GM18867 (cell line): ENCODE data around the gene HRC.
A peak's percentile ranks its signal among the peaks of the same experiment; 100 is the strongest.

ENCODE experiments used
- ATAC-seq: cut with Tn5 transposase; IDR thresholded peaks from one replicate; pipeline ENCODE4 v1.9.1; 2021; ENCODE audit warnings: mild to moderate bottlenecking, moderate library complexity; ENCODE audit not compliant: unreplicated experiment

HRC gene

DNA sequence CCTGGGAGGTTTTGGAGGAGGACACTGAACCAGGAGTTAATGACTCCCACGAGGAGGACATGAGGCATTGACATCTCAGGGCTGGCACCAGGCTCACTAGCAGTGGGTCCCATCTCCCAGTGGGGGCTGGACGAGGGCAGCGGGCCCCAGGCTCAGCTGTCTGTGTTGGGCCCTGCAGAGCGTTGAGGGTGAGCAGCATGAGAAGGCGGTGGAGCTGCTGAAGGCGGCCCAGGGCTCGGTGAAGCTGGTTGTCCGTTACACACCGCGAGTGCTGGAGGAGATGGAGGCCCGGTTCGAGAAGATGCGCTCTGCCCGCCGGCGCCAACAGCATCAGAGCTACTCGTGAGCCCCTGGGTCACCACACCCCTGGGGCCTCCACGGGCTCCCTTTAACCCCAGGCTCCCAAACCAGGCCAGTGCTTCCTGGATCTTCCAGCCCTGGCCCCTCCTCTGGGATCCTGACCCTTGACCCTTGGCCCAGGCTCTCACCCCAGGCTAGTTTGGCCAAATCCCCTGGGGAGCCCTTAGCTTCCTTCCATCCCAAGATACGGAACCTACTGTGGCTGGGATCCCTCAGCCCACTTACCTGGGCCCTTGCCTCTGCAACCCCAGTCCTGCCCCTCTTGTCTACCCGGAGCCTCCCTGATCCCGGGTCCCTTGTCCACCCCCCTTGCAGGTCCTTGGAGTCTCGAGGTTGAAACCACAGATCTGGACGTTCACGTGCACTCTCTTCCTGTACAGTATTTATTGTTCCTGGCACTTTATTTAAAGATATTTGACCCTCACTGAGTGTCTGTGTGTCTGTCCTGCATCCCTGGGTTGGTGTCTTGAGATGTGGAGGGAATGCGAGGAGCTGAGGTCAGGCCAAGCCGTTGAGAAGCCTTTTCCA lies 37.3 kb downstream of the HRC start:
- no peak for ATAC-seq

GRCh38 chr19:49116544-49116943 lies 38.7 kb downstream of the HRC start:
- ATAC-seq = no peak

DNA sequence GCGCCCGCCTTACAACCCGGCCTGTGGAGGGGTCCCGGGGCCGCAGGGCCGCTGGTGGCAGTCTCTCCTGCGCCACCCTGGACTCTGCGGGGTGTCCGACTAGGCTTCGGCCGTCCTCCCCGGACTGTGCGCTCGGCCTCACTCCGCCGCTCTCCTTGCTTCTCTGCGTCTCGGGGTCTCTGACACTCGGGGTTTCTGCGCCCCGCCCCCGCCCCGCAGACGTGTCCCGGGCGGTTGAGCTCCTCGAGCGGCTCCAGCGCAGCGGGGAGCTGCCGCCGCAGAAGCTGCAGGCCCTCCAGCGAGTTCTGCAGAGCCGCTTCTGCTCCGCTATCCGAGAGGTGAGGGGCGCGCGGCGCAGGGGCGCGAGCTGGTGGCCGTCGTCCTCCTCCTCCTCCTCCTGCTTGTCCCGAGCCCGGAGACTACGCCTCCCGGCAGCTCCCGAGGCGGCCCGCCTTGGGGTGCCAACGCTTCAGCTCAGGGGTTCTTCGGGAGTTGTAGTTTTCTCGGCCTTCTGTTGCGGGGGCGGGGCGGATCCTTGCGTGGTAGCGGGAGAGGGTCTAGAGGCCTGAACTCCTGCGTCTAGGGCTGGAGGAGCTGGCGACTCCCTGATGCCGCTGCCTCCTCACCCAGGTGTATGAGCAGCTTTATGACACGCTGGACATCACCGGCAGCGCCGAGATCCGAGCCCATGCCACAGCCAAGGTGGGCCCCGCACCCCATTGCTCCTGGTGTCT lies 40.4 kb downstream of the HRC start:
- no peak for ATAC-seq

- peak; percentile 47 for ATAC-seq
Measured at GRCh38 chr19:49113762-49114629, 41.2 kb downstream of the HRC start, which contains the start of gene LIN7B. Gene LIN7B, plus strand, starts transcription at chr19:49114370. Its CDS starts 35 bp downstream, at chr19:49114405.

DNA sequence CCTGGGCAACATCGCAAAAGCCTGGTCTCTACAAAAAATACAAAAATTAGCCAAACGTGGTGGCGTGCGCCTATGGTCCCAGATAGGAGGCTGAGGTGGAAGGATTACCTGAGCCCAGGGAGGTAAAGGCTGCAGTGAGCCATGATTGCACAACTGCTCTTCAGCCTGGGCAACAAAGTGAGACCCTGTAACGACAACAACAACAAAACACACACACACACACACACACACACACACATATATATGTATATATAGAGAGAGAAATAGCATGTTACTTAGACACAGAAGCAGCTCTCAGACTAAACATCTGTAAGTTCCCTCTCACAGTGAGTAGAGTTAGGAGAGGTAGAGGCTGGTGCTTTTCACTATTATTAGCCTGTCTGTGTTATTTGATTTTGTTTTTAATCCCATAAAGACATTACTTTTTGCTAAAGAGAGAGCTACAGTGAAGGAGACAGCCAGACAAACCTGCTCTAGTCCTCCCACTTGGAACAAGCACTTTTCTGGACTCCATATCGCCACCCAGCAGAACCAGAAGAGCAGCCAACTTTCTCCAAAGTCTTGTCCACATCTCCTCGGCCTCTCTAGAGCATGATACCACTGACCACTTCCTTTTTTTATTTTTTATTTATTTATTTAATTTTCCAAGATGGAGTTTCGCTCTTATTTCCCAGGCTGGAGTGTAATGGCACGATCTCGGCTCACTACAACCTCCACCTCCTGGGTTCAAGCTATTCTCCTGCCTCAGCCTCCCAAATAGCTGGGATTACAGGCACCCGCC lies 43.8 kb downstream of the HRC start:
- ATAC-seq = no peak

GRCh38 chr19:49110567-49110966 lies 44.6 kb downstream of the HRC start:
- ATAC-seq = no peak

GRCh38 chr19:49109569-49110233 lies 45.5 kb downstream of the HRC start:
- ATAC-seq = no peak

GRCh38 chr19:49109051-49109450 lies 46.1 kb downstream of the HRC start:
- ATAC-seq = no peak

GRCh38 chr19:49107625-49108459 lies 47.4 kb downstream of the HRC start:
- ATAC-seq = no peak

DNA sequence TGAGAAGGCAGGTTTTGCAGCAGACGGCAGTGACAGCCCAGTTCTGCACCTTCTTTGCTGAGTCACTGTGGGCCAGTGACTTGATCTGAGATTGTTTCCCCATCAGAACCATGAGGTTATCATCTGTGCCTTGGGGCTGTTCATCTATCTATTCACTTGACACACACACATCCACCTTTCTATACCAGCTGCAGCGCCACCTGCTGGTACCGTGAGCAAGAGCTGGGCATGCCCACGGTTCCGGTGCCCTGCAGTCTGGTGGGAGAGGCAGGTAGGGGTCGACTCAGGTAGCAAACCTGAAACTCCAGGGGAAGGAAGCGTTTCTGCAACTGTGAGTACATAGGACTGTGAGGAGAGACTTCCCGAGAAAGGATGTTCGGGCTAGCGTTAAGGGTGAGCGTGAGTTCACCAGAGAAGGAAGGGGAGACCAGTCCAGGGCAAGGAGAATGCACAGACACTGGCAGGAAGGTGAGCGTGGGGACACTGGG lies 48.5 kb downstream of the HRC start:
- ATAC-seq = no peak

DNA sequence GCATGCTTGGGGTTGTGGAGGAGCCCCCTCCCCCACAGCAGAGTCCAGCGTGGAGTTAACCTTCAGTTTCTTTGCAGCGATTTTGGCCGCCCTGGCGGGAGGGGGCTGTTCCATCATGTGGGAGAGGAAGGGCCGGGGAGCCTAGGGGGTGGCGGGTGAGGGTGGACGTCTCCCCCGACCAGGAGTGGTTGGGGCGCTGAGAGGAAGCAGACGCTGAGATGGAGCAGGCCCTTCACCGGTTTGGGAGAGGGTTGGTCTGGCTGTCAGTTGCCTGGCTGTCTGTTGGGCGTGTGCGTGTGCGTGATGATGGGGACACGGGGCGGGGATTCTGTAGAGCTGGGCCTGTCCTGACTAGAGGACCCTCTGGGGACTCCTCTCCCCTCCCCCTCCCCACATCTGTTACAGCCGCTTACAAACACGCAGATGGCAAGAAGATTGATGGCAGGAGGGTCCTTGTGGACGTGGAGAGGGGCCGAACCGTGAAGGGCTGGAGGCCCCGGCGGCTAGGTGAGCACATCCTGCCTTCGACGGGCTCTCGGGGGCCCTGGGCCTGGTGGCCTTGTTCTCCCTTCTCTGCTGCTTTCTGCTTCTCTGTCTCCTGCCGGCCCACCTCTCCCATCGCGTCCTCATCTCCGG lies 50.8 kb downstream of the HRC start:
- ATAC-seq = no peak

GRCh38 chr19:49103331-49104085 lies 51.7 kb downstream of the HRC start:
- no peak for ATAC-seq

DNA sequence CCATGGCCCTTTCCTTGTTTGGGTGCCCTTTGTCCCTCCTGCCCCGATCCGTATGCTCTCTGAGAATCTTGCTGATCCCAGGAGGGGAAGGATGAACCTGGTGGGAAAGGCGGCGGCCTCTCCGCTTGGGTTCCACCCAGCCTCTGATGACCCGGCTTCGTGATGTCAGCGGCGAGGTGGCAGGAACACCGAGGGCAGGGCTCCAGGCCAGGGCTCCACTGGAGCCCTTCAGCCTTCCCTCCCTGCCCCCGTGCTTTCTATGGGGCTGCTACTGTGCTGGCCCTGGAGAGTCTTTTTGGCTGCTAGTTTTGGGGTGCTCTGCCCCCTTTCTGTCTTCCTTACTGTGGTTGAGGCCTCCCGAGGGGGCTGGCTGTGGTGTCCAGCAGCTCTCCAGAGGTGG lies 52.9 kb downstream of the HRC start:
- no peak for ATAC-seq
